Heart left ventricle (tissue), 16 donors: Measurements from ENCODE around the gene PCBP4. TPM values are rescaled to one million over a fixed set of nuclear protein-coding genes. Genes with fewer than 3 reads are reported as not detected.

Experiments
- ATAC-seq, 4 donors: fragments of 200-7000 bp; cut with Tn5 transposase; one replicate each; pipeline ENCODE4 v1.9.1; 2020 to 2022; ENCODE audit warnings: moderate library complexity in 4 of 4, mild to moderate bottlenecking in 3 of 4, moderate number of reproducible peaks in 1 of 4
- DNase-seq, 5 donors: peaks; one replicate each; pipeline ENCODE4 v3.0.0-alpha.2; 2020
- H3K27ac ChIP-seq, 12 donors: fragments of 200-600 bp; sonication (generic) in 4 of 12; one replicate each; pipeline versions ENCODE4 v1.5.0 to v1.8.0; 2016 to 2022; ENCODE audit warnings: mild to moderate bottlenecking in 2 of 12
- H3K27me3 ChIP-seq, 9 donors: fragments of 200-600 bp; sonication (generic) in 2 of 9; one replicate each; pipeline versions ENCODE4 v1.5.1 to v1.8.0; 2016 to 2022; ENCODE audit warnings: mild to moderate bottlenecking in 3 of 9
- H3K36me3 ChIP-seq, 9 donors: fragments of 200-600 bp; sonication (generic) in 2 of 9; one replicate each; pipeline versions ENCODE4 v1.5.0 to v1.8.0; 2018 to 2022; ENCODE audit warnings: mild to moderate bottlenecking in 2 of 9
- H3K4me1 ChIP-seq, 12 donors: fragments of 200-600 bp; sonication (generic) in 4 of 12; one replicate each; pipeline versions ENCODE4 v1.5.0 to v1.8.0; 2016 to 2022; ENCODE audit warnings: mild to moderate bottlenecking in 3 of 12
- H3K4me3 ChIP-seq, 12 donors: fragments of 200-600 bp; sonication (generic) in 4 of 12; one replicate each; pipeline versions ENCODE4 v1.5.0 to v1.8.0; 2017 to 2022; ENCODE audit warnings: mild to moderate bottlenecking in 9 of 12, moderate library complexity in 4 of 12
- H3K9me3 ChIP-seq, 12 donors: fragments of 200-600 bp; sonication (generic) in 4 of 12; one replicate each; pipeline versions ENCODE4 v1.5.0 to v1.8.0; 2016 to 2022; ENCODE audit warnings: mild to moderate bottlenecking in 1 of 12
- CTCF ChIP-seq, 12 donors: fragments of 200-600 bp; sonication (generic) in 4 of 12; IDR thresholded peaks; one replicate each; pipeline versions ENCODE4 v1.5.0 to v1.8.0; 2018 to 2022; ENCODE audit warnings: antibody characterized with exemption in 12 of 12, mild to moderate bottlenecking in 5 of 12
- POLR2A ChIP-seq, 2 donors: fragments of 450-650 bp; IDR thresholded peaks; one replicate each; pipeline ENCODE4 v1.6.1; 2017; ENCODE audit warnings: antibody characterized with exemption in 2 of 2, mild to moderate bottlenecking in 2 of 2, moderate library complexity in 2 of 2
- WGBS, 4 donors: extraction: QIAGEN DNeasy Blood & Tissue Kit in 2 of 4; methylation state at CpG; one replicate each; pipeline versions ENCODE4 v1.1.5 to v1.1.7; 2013 to 2018; 5-methylcytosine and 5-hydroxymethylcytosine counted together
- intact Hi-C, 10 donors: fragments of 100-400 bp; cut with DNase I; formaldehyde crosslinking; loops; one replicate each; pipeline versions ENCODE4 v1.11.1 to v1.14.2; 2022
- polyA plus RNA-seq, 2 donors: library from polyadenylated mRNA; stranded (reverse); fragments of 200-250 nt; gene quantifications; one replicate each; pipeline ENCODE4 v1.2.3, GENCODE V29; 2013
- total RNA-seq, 9 donors: library from RNA; depleted of rRNA in 2 of 9; stranded (reverse); fragments of >200 nt in 2 of 9; fragmentation: NEBNext Ultra II Directional in 3 of 9; extraction: Animal tissue kit (Norgen Biotek cat#: 25700) in 3 of 9; gene quantifications; one replicate each; pipeline versions ENCODE4 v1.1.0 to v1.2.4, GENCODE V29; 2016 to 2023
- donor health status: ischemic (EF 13 %, LVEDD 7.1; RV severe dilation, severe dysfunction).
- donor health status: healthy with polysubstance abuse.
- donor health status: DM: no; HTN: yes; CAD: no.
- donor health status: DM: no; HTN: no; CAD: no.
- donor health status: ischemic (EF 25% LVEDD 6.9; RV normal size, moderate dysfunction).
- donor health status: ischemic (EF 25% LVEDD 5.7; RV mildly dilated, moderate dysfunction).
- donor health status: healthy.
- donor health status: DM: yes; HTN: yes; CAD: no.
- donor health status: ischemic (EF 35%, LVEDD 5.7; RV mildly dilated, moderate dysfunction).
- donor health status: nonischemic (EF 11% LVEDD 7.7; RV severe dilation, severe dysfunction).
- donor health status: DM: yes; HTN: yes; CAD: no.
- donor health status: PGD.
- donor health status: ischemic (EF 29% LVEDD 5.4; RV normal size, mild dysfunction).
- donor health status: nonischemic (EF 23%, LVEDD 6.1; RV moderate dilation, normal function).

PCBP4 gene
- total and polyA plus RNA-seq, 11 donors: 55.4 to 149 (median 64.8) TPM

GRCh38 chr3:51959651-51960050 is 7.6 kb downstream of the PCBP4 start:
- intact Hi-C loops: loop anchor here in 1 of 10 donors (10.0 kb wide), 1 partner anchor 1605 kb away; the partner anchor contains the start of genes CYB561D2, NPRL2 and TMEM115
- DNase-seq (peak in 2 of 5 donors; percentile 1 to 53), ATAC-seq (no peak)
- H3K4me3 ChIP-seq: no peak overlapping the region
- peaks cover 0 to 56% (median 31%) of the 10 kb centered on the region in 12 donors for H3K4me1 ChIP-seq
- H3K9me3 ChIP-seq: no peaks in the 10 kb centered on the region
- peaks cover 0 to 34% (median 22%) of the 10 kb centered on the region in 9 donors for H3K36me3 ChIP-seq
- H3K27me3 ChIP-seq: peaks cover 0 to 21% (median 0%) of the 10 kb centered on the region in 9 donors
- WGBS, 4 donors: 96 to 98% (median 97%) methylated on average over 7 of the region's 7 CpGs
- no peak overlapping the region for H3K27ac ChIP-seq
- TF ChIP-seq POLR2A (IDR thresholded peaks at IDR 0.05): no peak
- TF ChIP-seq CTCF (IDR thresholded peaks at IDR 0.05): no peak

GRCh38 chr3:51958603-51959521 is 8.4 kb downstream of the PCBP4 start:
- H3K36me3 ChIP-seq: peaks cover 0 to 34% (median 22%) of the 10 kb centered on the region in 9 donors
- WGBS, 4 donors: 90 to 96% (median 94%) methylated on average over 13 to 20 of the region's 20 CpGs
- intact Hi-C loops: no loop called here
- H3K4me3 ChIP-seq: no peak overlapping the region
- TF ChIP-seq CTCF (IDR thresholded peaks at IDR 0.05): no peak
- H3K27ac ChIP-seq: no peak overlapping the region
- DNase-seq (peak in 2 of 5 donors; percentile 18 to 49), ATAC-seq (no peak)
- peaks cover 0 to 48% (median 28%) of the 10 kb centered on the region in 12 donors for H3K4me1 ChIP-seq
- H3K27me3 ChIP-seq: peaks cover 0 to 21% (median 0%) of the 10 kb centered on the region in 9 donors
- no peaks in the 10 kb centered on the region for H3K9me3 ChIP-seq

- H3K27ac ChIP-seq: no peak overlapping the region
- ATAC-seq: no peak
- WGBS, 4 donors: 93 to 96% (median 95%) methylated on average over 15 of the region's 15 CpGs
- intact Hi-C loops: no loop called here
- TF ChIP-seq POLR2A (IDR thresholded peaks at IDR 0.05) (no peak), CTCF (IDR thresholded peaks at IDR 0.05) (no peak)
- H3K4me3 ChIP-seq: no peak overlapping the region
- DNase-seq: peak in 2 of 5 donors; percentile 14 to 43
- H3K9me3 ChIP-seq: no peaks in the 10 kb centered on the region
- H3K36me3 ChIP-seq: peaks cover 0 to 34% (median 22%) of the 10 kb centered on the region in 9 donors
- peaks cover 0 to 36% (median 24%) of the 10 kb centered on the region in 12 donors for H3K4me1 ChIP-seq
- H3K27me3 ChIP-seq: peaks cover 0 to 21% (median 0%) of the 10 kb centered on the region in 9 donors
Observed at GRCh38 chr3:51957520-51958205, 9.6 kb downstream of the PCBP4 start.
